B cell (primary cell): ENCODE results near the gene LIN52. TPM values are rescaled to one million over a fixed set of nuclear protein-coding genes. Genes with fewer than 3 reads are reported as not detected.

Experiments used
- polyA plus RNA-seq: library from polyadenylated mRNA; depleted of rRNA; stranded (reverse); fragments of >200 nt; gene quantifications from 2 replicates; pipeline ENCODE4 v1.2.3, GENCODE V29; 2012
- small RNA-seq: library from RNA; depleted of rRNA; stranded (forward); fragments of <200 nt; gene quantifications from one replicate; pipeline ENCODE3, GENCODE V24; 2012; ENCODE audit warnings: low replicate concordance, low read depth; ENCODE audit not compliant: insufficient read length
- total RNA-seq, 2 donors: library from RNA; stranded (reverse); fragments of 120-200 nt in 1 of 2; gene quantifications; 1 replicate in 1 of 2; 2 replicates in 1 of 2; pipeline versions ENCODE4 v1.2.3 to v1.2.4, GENCODE V29; 2013 to 2022

The LIN52 gene
- total and polyA plus RNA-seq, 2 donors (not counting 1 experiment from before 2014, with no cell fraction given), result 3.9 to 13.1 TPM

Small RNA genes within 50 kb of the gene (small RNA-seq; reads per million reads assigned to genes)
- gene AC006349.1, result not detected
- not detected for gene RN7SL530P

Other genes starting within 250 kb of the LIN52 start
- gene PTGR2, start 233.1 kb upstream of the LIN52 start, total RNA-seq, result 4.2 and 4.5 TPM in 2 replicates
- 1.2 and 1.4 TPM in 2 replicates for gene PTGR2, start 233.1 kb upstream of the LIN52 start, polyA plus RNA-seq
- gene ZNF410, start 198.1 kb upstream of the LIN52 start, total RNA-seq, result 58.3 and 69.0 TPM in 2 replicates
- 18.9 and 26.2 TPM in 2 replicates for gene ZNF410, start 198.1 kb upstream of the LIN52 start, polyA plus RNA-seq
- 5.9 and 6.4 TPM in 2 replicates for gene FAM161B, start 134.9 kb upstream of the LIN52 start, total RNA-seq
- gene FAM161B, start 134.9 kb upstream of the LIN52 start, polyA plus RNA-seq, result 1.6 and 1.7 TPM in 2 replicates
- gene COQ6, start 134.7 kb upstream of the LIN52 start, total RNA-seq, result 34.1 and 38.2 TPM in 2 replicates
- gene COQ6, start 134.7 kb upstream of the LIN52 start, polyA plus RNA-seq, result 38.0 and 38.4 TPM in 2 replicates
- gene ENTPD5, start 65.7 kb upstream of the LIN52 start, total RNA-seq, result 14.7 and 15.6 TPM in 2 replicates
- gene ENTPD5, start 65.7 kb upstream of the LIN52 start, polyA plus RNA-seq, result 5.5 and 6.5 TPM in 2 replicates
- 2.6 and 3.4 TPM in 2 replicates for gene BBOF1, start 65.6 kb upstream of the LIN52 start, total RNA-seq
- gene BBOF1, start 65.6 kb upstream of the LIN52 start, polyA plus RNA-seq, result 0.49 and 0.89 TPM in 2 replicates
- 14.9 and 16.7 TPM in 2 replicates for gene ALDH6A1, start 503 bp upstream of the LIN52 start, total RNA-seq
- gene ALDH6A1, start 503 bp upstream of the LIN52 start, polyA plus RNA-seq, result 2.8 and 3.5 TPM in 2 replicates
- gene VSX2, start 154.5 kb downstream of the LIN52 start, total RNA-seq, result not detected in 2 replicates
- not detected in 2 replicates for gene VSX2, start 154.5 kb downstream of the LIN52 start, polyA plus RNA-seq
- 119 and 125 TPM in 2 replicates for gene ABCD4, start 218.0 kb downstream of the LIN52 start, total RNA-seq
- 90.0 and 116 TPM in 2 replicates for gene ABCD4, start 218.0 kb downstream of the LIN52 start, polyA plus RNA-seq